OCI-LY3 (cell line): ENCODE data around the gene KRT81.
A peak's percentile ranks its signal among the peaks of the same experiment; 100 is the strongest.
"Not testable (repeated sequence)": the region's sequence is repeated elsewhere in the genome, so short reads cannot be mapped to it uniquely, and the experiment has no call there.

Experiments
- H2AFZ ChIP-seq: fragments of 200-600, 300-600 bp; shearing (Covaris generic); 2 replicates; pipeline ENCODE4 v1.6.0; 2014; ENCODE audit warnings: antibody characterized with exemption, low read depth, low read length
- H3K27ac ChIP-seq: fragments of 200-600, 300-600 bp; sonication (generic); 2 replicates; pipeline ENCODE4 v1.5.1; 2014; ENCODE audit warnings: mild to moderate bottlenecking, low read length, moderate library complexity, mixed read lengths
- H3K27me3 ChIP-seq: fragments of 200-600, 300-600 bp; sonication (generic); 2 replicates; pipeline ENCODE4 v1.6.1; 2014; ENCODE audit warnings: low read depth, low read length, mixed read lengths
- H3K36me3 ChIP-seq: fragments of 200-600, 300-600 bp; sonication (generic); replicated peaks from 2 replicates; pipeline ENCODE3; 2014; ENCODE audit warnings: low read depth, low read length, mixed read lengths
- H3K4me1 ChIP-seq: fragments of 300-600, 200-600 bp; sonication (generic); 2 replicates; pipeline ENCODE4 v1.6.1; 2014; ENCODE audit warnings: low read length, mixed read lengths
- H3K4me2 ChIP-seq: fragments of 200-600, 300-600 bp; sonication (generic); 2 replicates; pipeline ENCODE4 v1.6.1; 2014; ENCODE audit warnings: low read length, mixed read lengths
- H3K4me3 ChIP-seq: fragments of 300-600, 200-600 bp; sonication (generic); 2 replicates; pipeline ENCODE4 v1.5.1; 2014; ENCODE audit warnings: antibody characterized with exemption, mild to moderate bottlenecking, low read length, moderate library complexity
- H3K79me2 ChIP-seq: fragments of 300-600, 200-600 bp; shearing (Covaris generic); 2 replicates; pipeline ENCODE4 v1.6.1; 2014; ENCODE audit warnings: mild to moderate bottlenecking, low read length, mixed read lengths
- H3K9ac ChIP-seq: fragments of 300-600, 200-600 bp; shearing (Covaris generic); 2 replicates; pipeline ENCODE4 v1.6.0; 2014; ENCODE audit warnings: mild to moderate bottlenecking, low read length, moderate library complexity
- H3K9me3 ChIP-seq: fragments of 200-600, 300-600 bp; shearing (Covaris generic); 2 replicates; pipeline ENCODE4 v1.6.1; 2014; ENCODE audit warnings: low read length, mixed read lengths; ENCODE audit not compliant: insufficient read depth
- H4K20me1 ChIP-seq: fragments of 200-600, 300-600 bp; sonication (generic); 2 replicates; pipeline ENCODE4 v1.6.1; 2016; ENCODE audit warnings: low read length, mixed read lengths; ENCODE audit not compliant: insufficient read depth
- EZH2phosphoT487 ChIP-seq: fragments of 200-600 bp; shearing (Covaris generic); IDR thresholded peaks from 2 replicates; pipeline ENCODE4 v1.6.1; 2018; ENCODE audit warnings: antibody characterized with exemption, mixed run types, low read depth
- TF ChIP-seq, protein P1 (sequence below): fragments of 200-600, 300-600 bp; sonication (generic); IDR thresholded peaks from 2 replicates; pipeline ENCODE4 v1.5.1; 2014; ENCODE audit warnings: antibody characterized with exemption, low read length, low read depth

KRT81 gene

DNA sequence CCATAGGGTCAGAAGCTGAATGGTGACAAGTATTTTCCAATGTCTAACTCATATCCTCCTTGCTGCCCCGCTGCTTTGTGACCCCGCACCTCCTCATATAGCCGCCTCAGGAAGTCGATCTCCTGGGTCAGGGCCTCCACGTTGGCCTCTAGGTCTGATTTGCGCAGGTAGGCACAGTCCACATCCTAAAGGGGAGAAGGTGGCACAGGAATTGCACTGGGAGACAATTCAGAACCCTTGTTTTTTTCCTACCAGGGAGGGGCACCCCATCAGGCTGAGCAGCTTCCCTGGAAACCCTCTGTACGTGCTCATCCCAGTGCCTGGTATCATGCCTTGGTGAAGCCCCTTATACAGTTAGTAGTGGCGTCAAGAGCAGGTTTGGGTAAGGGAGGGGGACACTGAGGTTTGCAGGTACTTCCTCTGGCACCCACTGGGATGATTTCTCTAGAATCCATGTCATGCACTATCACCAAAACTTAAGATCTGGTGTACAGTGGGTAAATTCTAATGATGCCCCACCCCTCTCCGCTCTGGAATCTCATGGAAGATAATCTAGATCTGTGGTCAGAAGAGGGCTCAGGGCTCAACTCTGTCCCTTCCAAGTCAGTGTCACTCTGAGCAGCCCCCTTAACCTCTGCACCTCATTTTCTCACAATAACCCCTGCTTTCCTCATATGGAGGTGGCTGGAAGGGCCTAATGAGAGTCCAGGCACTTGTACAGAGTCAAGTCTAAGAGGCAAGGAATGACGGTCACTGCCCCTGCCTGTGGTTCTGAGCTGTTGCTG lies 37.0 kb downstream of the KRT81 start:
- Histone ChIP-seq H3K27ac (no peak overlapping the region), H3K9ac (no peak overlapping the region), H3K36me3 (no peaks in the 10 kb centered on the region), H2AFZ (no peak overlapping the region), H3K4me2 (no peak overlapping the region), H3K9me3 (no peaks in the 10 kb centered on the region), H3K4me1 (no peaks in the 10 kb centered on the region; the same call in 1 of the 2 replicates), H4K20me1 (no peaks in the 10 kb centered on the region), H3K27me3 (no peaks in the 10 kb centered on the region), H3K4me3 (no peak overlapping the region), H3K79me2 (no peaks in the 10 kb centered on the region)
- TF ChIP-seq, protein P1, sequence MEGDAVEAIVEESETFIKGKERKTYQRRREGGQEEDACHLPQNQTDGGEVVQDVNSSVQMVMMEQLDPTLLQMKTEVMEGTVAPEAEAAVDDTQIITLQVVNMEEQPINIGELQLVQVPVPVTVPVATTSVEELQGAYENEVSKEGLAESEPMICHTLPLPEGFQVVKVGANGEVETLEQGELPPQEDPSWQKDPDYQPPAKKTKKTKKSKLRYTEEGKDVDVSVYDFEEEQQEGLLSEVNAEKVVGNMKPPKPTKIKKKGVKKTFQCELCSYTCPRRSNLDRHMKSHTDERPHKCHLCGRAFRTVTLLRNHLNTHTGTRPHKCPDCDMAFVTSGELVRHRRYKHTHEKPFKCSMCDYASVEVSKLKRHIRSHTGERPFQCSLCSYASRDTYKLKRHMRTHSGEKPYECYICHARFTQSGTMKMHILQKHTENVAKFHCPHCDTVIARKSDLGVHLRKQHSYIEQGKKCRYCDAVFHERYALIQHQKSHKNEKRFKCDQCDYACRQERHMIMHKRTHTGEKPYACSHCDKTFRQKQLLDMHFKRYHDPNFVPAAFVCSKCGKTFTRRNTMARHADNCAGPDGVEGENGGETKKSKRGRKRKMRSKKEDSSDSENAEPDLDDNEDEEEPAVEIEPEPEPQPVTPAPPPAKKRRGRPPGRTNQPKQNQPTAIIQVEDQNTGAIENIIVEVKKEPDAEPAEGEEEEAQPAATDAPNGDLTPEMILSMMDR = no peak
- TF ChIP-seq EZH2phosphoT487 = no peak

DNA sequence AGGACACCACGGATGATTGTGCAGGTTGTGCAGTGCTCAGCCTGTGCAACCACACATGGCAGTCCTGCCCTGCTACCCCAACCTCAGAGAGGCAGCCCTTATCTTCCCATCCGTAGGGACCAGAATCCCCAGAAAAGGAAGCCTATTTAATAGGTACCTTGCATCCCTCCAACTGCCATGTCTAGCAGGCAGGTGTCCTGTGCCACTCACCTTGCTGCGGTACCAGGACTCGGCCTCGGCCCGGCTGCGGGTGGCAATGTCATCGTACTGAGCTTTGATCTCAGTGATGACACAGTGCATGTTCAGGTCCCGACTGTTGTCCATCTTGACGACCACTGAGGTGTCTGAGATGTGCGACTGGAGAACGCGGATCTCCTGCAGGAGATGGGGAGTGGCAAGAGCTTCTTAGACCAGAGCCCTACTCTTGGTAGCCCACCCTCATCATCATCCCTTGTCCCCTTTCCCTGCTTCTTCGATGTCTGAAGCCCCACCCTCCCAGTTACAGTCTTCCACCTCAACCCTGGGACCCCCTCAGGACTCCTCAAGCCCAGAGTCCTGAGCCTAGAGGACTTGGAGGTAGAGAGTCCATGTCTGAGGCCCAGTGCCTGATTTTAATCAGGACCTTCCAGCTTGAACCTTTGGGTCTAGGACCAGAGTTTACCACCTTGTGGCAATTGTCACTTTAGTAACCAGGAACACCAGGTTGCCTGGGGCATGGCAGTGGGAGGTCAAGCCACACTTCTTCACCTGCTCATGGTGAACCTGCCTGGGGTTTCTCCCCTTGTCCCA lies 37.7 kb downstream of the KRT81 start:
- H3K36me3 ChIP-seq = no peaks in the 10 kb centered on the region
- no peak overlapping the region for H3K27ac ChIP-seq
- no peak for TF ChIP-seq EZH2phosphoT487
- TF ChIP-seq, protein P1 = no peak
- no peak overlapping the region for H3K4me3 ChIP-seq
- H4K20me1 ChIP-seq = no peaks in the 10 kb centered on the region
- H3K4me2 ChIP-seq = no peak overlapping the region
- no peak overlapping the region for H2AFZ ChIP-seq
- no peaks in the 10 kb centered on the region for H3K9me3 ChIP-seq
- no peaks in the 10 kb centered on the region for H3K27me3 ChIP-seq
- H3K9ac ChIP-seq = no peak overlapping the region
- no peaks in the 10 kb centered on the region for H3K79me2 ChIP-seq
- H3K4me1 ChIP-seq = peaks cover 7% of the 10 kb centered on the region; the same call in 1 of the 2 replicates

DNA sequence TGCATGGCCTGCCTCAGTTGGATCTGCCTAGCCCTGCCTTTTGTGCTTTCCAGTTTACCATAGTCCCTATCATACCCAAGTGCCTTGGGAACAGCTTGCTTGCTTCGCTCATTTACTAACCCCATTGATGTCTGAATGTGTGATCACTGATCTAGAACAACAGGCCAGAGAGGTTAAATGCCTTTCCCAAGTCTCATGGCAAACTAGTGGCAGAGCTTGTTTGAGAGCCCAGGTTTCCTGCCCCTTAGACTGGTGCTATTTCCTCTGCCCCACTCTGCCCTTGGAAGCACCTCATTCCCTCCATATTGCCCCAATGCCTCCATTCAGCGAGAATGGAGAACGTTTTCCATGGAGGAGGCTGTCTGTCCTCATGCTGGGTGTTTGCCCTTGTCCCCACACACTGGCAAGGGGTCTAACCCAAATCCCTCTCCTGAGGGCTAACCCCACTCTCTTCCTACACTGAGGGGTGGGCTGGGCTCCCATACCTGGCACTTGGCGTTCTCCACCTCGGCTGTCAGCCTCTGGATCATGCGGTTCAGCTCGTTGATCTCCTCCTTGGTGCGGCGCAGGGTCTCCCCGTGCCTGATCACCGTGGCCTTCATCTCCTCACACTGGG lies 38.5 kb downstream of the KRT81 start:
- H3K9ac ChIP-seq = no peak overlapping the region
- H3K4me2 ChIP-seq = no peak overlapping the region
- no peaks in the 10 kb centered on the region for H3K27me3 ChIP-seq
- no peak overlapping the region for H3K4me3 ChIP-seq
- H3K79me2 ChIP-seq = no peaks in the 10 kb centered on the region
- no peaks in the 10 kb centered on the region for H3K36me3 ChIP-seq
- TF ChIP-seq EZH2phosphoT487 = no peak
- TF ChIP-seq, protein P1 = no peak
- no peak overlapping the region for H3K27ac ChIP-seq
- no peaks in the 10 kb centered on the region for H4K20me1 ChIP-seq
- peaks cover 9% of the 10 kb centered on the region; the same call in 1 of the 2 replicates for H3K4me1 ChIP-seq
- no peak overlapping the region for H2AFZ ChIP-seq
- H3K9me3 ChIP-seq = no peaks in the 10 kb centered on the region

DNA sequence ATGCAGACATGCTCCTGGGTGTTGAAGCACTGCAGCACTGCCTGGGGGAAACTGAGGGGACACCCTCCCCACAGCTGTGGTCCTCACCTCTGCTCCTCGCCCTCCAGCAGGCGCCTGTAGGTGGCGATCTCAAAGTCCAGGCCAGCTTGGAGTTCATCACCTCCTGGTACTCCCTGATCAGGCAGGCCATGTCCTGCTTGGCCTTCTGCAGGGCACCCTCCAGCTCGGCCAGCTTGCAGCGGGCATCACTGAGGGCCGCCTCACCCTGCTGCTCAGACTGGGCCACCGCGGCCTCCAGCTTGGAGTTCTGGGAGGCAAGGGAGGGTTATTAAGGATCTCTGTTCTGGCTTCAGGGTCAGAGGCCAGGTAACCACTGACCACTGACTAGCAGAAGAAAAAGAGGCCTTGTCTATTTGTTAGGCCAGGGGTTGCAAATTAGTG lies 39.1 kb downstream of the KRT81 start:
- not testable (repeated sequence) for H4K20me1 ChIP-seq, H3K27me3 ChIP-seq, H3K9me3 ChIP-seq, H3K36me3 ChIP-seq, H3K27ac ChIP-seq, H3K4me3 ChIP-seq, H3K9ac ChIP-seq, H3K4me2 ChIP-seq, H2AFZ ChIP-seq, H3K79me2 ChIP-seq
- H3K4me1 ChIP-seq = peaks cover 13% of the 10 kb centered on the region
- TF ChIP-seq, protein P1 = peak; percentile 31
